Chondrocyte (in vitro differentiated cells): ENCODE measurements around the gene STK32B. TPM values are rescaled to one million over a fixed set of nuclear protein-coding genes. Genes with fewer than 3 reads are reported as not detected.

ENCODE experiments used
- DNase-seq: peaks from one replicate; pipeline ENCODE4 v3.0.0; 2021; ENCODE audit warnings: mixed read lengths, low spot score
- H3K27ac Mint-ChIP-seq: one replicate; pipeline ENCODE4 v1.8.0; 2021; ENCODE audit warnings: mild to moderate bottlenecking, moderate library complexity, mixed read lengths; ENCODE audit not compliant: unreplicated experiment
- H3K27me3 Mint-ChIP-seq: 2 replicates; pipeline ENCODE4 v1.8.0; 2021; ENCODE audit warnings: low read depth, mixed read lengths
- H3K36me3 Mint-ChIP-seq: 2 replicates; pipeline ENCODE4 v1.8.0; 2021; ENCODE audit warnings: low read depth, mixed read lengths
- H3K4me1 Mint-ChIP-seq: 2 replicates; pipeline ENCODE4 v1.8.0; 2021; ENCODE audit warnings: low read depth, mild to moderate bottlenecking, mixed read lengths
- H3K4me3 Mint-ChIP-seq: one replicate; pipeline ENCODE4 v1.8.0; 2021; ENCODE audit warnings: mild to moderate bottlenecking, moderate library complexity, mixed read lengths; ENCODE audit not compliant: unreplicated experiment
- H3K9me3 Mint-ChIP-seq: 2 replicates; pipeline ENCODE4 v1.8.0; 2021; ENCODE audit warnings: low read depth, mixed read lengths
- total RNA-seq: library from RNA; stranded (reverse); gene quantifications from 3 replicates; pipeline ENCODE4 v1.2.1, GENCODE V29; 2021
- TF ChIP-seq, protein P1 (sequence below): fragments of 200-600 bp; sonication (generic); IDR thresholded peaks from 2 replicates; pipeline ENCODE4 v1.5.0; 2021; ENCODE audit warnings: antibody characterized with exemption, mild to moderate bottlenecking, moderate library complexity

STK32B gene
- total RNA-seq, 1 donor from 2014 or later, result 14.2 TPM

DNA sequence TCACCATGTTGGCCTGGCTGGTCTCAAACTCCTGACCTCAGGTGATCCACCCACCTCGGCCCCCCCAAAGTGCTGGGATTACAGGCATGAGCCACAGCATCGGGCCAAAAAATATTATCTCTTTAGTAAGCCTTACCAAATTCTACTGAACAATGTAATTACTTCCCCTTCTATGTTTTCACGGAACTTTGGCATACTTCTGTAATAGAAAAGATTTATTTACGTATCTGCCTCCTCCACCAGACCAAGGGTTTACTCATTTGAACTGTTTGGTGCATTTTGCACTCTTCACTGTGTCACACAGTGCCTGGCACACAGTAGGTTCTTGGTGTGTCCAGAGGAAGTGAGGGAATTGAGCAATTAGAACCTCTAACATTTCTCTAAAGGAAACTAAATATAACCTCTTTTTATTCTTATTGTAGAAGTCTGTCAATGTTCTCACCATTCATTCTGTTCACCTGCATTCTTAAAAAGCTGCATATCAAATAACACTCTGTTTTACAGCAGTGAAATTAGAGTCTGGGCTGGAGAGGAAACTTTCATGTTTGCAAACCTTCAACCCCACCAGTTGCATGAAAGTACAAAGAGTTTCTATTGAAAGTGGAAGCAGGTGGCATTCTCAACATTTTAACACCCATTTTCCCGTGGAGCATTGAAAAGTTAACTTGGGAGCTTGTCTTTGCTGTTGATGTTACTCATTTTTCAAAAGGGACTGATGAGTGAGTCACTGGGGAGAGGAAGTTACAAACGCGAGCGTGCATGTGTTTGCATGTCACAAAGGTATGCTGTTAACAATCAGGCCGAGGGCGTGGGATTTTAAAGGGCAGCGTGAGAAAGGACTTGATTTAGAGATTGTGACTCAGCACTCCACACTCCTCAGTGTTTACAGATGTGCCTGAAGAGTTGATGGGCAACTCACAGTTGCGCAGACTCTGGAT lies 314.1 kb downstream of the STK32B start:
- no peaks in the 10 kb centered on the region for H3K27me3 Mint-ChIP-seq
- no peak for DNase-seq
- H3K4me1 Mint-ChIP-seq, result peaks cover 21% of the 10 kb centered on the region
- TF ChIP-seq, protein P1, sequence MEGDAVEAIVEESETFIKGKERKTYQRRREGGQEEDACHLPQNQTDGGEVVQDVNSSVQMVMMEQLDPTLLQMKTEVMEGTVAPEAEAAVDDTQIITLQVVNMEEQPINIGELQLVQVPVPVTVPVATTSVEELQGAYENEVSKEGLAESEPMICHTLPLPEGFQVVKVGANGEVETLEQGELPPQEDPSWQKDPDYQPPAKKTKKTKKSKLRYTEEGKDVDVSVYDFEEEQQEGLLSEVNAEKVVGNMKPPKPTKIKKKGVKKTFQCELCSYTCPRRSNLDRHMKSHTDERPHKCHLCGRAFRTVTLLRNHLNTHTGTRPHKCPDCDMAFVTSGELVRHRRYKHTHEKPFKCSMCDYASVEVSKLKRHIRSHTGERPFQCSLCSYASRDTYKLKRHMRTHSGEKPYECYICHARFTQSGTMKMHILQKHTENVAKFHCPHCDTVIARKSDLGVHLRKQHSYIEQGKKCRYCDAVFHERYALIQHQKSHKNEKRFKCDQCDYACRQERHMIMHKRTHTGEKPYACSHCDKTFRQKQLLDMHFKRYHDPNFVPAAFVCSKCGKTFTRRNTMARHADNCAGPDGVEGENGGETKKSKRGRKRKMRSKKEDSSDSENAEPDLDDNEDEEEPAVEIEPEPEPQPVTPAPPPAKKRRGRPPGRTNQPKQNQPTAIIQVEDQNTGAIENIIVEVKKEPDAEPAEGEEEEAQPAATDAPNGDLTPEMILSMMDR, result no peak
- no peaks in the 10 kb centered on the region for H3K9me3 Mint-ChIP-seq
- no peaks in the 10 kb centered on the region for H3K36me3 Mint-ChIP-seq
- H3K27ac Mint-ChIP-seq, result peak overlapping the region; percentile 88
- no peak overlapping the region for H3K4me3 Mint-ChIP-seq

DNA sequence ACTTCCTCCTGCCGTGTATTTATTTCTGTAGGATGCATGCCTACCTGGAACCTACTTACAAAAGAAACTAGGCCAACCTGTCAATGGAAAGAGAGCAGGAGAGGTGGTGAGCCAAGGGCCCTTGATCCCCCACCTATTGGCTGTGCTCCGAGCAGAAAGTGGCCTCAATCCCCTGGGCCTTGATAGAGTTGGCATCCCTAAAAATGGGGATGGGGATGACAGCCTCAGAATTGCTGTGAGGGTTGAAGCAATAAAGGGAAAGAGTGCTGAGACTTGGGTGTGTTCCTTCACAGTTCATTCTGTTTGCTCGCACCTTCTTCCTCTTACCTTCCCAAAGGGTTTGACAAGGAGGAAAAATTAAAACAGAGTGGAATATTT lies 314.7 kb downstream of the STK32B start:
- DNase-seq, result no peak
- no peaks in the 10 kb centered on the region for H3K36me3 Mint-ChIP-seq
- H3K4me3 Mint-ChIP-seq, result no peak overlapping the region
- peak overlapping the region; percentile 88 for H3K27ac Mint-ChIP-seq
- H3K9me3 Mint-ChIP-seq, result no peaks in the 10 kb centered on the region
- H3K27me3 Mint-ChIP-seq, result no peaks in the 10 kb centered on the region
- TF ChIP-seq, protein P1, result no peak
- peaks cover 22% of the 10 kb centered on the region for H3K4me1 Mint-ChIP-seq

DNA sequence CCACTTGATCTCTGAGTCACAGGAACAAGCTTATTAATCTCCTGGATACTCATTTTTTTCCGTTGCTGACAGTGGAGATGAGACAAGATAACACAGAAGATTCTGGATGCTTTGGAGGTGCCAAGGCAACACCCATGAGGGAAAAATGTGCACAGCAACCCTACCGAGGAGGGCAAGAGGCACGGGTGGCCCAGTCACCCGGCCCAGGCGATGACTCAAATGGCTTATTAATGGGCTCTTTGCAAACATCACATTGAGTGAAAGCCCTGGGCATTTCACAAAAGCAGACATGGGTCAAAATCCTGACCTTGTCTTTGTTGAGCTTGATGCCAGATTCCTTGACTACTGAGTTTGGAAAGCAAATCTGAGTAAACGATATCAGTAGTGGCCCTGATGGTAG lies 315.1 kb downstream of the STK32B start:
- Mint-ChIP-seq H3K36me3 (no peaks in the 10 kb centered on the region), H3K27ac (peak overlapping the region; percentile 88), H3K9me3 (no peaks in the 10 kb centered on the region), H3K4me3 (no peak overlapping the region), H3K4me1 (peaks cover 27% of the 10 kb centered on the region), H3K27me3 (no peaks in the 10 kb centered on the region)
- TF ChIP-seq, protein P1, result no peak
- DNase-seq, result no peak

DNA sequence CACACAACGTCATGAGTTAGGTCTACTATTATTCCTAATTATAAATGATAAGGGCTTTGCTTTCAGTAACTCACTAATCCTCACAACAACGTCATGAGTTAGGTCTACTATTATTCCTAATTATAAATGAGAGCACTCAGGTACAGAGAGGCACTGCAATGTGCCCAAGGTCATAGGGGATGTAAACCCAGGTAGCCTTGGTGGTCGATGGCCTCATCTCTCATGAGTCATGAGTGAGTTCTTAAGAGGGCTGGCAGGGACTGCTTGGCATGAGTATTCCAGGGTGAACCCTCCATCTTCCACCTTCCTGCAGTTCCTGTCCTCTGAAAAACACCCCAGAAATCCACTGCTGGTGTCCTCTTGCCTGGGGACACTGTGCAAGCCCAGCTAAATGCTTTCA lies 317.1 kb downstream of the STK32B start:
- H3K36me3 Mint-ChIP-seq, result no peaks in the 10 kb centered on the region
- no peaks in the 10 kb centered on the region for H3K27me3 Mint-ChIP-seq
- peaks cover 37% of the 10 kb centered on the region for H3K4me1 Mint-ChIP-seq
- DNase-seq, result no peak
- no peak overlapping the region for H3K4me3 Mint-ChIP-seq
- H3K9me3 Mint-ChIP-seq, result no peaks in the 10 kb centered on the region
- H3K27ac Mint-ChIP-seq, result no peak overlapping the region
- TF ChIP-seq, protein P1, result no peak

DNA sequence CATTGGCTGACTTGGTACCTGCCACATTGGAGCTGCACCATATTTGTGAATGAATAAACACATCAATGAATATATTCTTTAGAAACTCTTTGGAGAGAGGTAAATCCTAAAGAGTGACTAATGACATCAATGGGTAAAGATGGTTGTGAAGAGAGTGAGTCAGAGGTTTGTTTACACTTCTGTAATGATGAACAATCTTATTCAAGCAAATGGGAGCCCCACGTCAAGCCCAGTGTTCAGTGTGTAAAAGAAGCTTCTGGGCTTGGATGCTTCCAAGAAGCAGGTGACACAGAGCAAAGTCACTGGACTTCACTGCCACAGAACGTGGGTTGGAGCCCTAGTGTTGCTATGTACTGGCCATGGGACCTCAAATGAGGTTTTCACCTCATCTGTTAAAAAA lies 319.0 kb downstream of the STK32B start:
- TF ChIP-seq, protein P1, result no peak
- Mint-ChIP-seq H3K9me3 (peaks cover 5% of the 10 kb centered on the region), H3K4me1 (peaks cover 45% of the 10 kb centered on the region), H3K27me3 (no peaks in the 10 kb centered on the region), H3K27ac (no peak overlapping the region), H3K4me3 (no peak overlapping the region), H3K36me3 (peaks cover 3% of the 10 kb centered on the region)
- DNase-seq, result no peak
